ENCODE measurements around the gene FECH. TPM values are rescaled to one million over a fixed set of nuclear protein-coding genes. Genes with fewer than 3 reads are reported as not detected.

FECH gene
- total and polyA plus RNA-seq, 2 donors (not counting 1 experiment from before 2014, with no cell fraction given): 5.8 to 10.4 TPM

DNA sequence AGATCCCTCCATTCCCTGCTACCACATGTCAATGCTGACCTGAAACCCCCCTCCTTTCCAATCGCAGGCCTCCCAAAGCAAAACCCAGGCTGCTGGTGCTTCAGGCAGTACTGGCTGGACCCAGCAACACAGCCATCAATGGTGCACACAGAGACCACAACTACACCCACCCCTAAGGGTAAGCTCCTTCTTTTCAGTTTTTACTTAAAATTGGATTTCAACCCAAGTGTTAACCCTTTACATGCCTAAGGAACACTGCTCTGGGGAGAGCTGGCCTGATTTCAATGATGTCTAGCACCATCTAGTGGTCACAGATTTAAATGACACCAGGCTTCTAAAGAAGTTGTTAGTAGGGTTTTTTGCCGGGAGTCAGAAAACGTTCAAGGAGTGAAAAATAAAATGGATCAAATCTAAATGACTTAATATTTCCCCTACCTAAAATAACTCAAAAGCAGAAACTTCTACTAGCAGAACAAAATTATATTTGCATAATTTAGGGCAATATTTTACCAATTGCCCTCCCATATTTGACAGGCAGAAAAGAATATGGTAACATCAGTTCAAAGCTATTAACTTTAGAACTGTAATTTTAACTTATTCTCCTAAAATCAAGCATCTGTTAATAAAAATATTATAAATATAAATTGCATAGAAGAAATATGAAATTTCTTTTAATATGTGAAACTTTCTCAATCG lies 24.6 kb downstream of the FECH start:
- CTCF ChIA-PET: interaction anchor here (0.5 to 3.7 kb wide), 15 partner anchors 9 to 916 kb away, joined by 3 to 30 read pairs (median 5); no protein-coding TSS in a partner anchor
- peaks cover 1% of the 10 kb centered on the region for H3K4me1 Mint-ChIP-seq
- no peak overlapping the region for H3K27ac Mint-ChIP-seq

DNA sequence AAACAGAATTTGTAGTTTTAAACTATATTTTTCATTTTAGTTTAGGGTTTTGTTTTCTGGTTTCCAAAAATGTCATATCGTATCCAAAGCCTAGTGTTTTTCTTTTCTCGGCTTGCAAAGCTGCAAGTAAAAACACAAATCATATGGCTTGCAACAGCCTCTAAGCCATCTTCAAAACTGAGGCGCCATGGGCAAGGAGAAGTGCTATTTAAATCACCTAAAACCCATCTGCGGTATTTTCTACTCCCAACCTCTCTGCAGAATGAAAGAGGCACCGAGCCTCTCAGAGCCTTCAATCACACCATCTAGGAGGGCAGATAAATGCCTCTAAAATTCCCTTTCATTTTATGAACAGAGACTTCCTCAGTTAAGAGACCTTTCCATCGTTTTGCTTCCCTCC lies 25.2 kb downstream of the FECH start:
- DNase-seq: no peak
- WGBS (ENCODE audit: insufficient coverage): 93% methylated on average over 5 of the region's 6 CpGs
- Mint-ChIP-seq H3K4me3 (no peak overlapping the region), H3K27ac (no peak overlapping the region), H3K27me3 (no peaks in the 10 kb centered on the region), H3K4me1 (peaks cover 1% of the 10 kb centered on the region), H3K9me3 (ENCODE audit: insufficient read depth) (no peaks in the 10 kb centered on the region)
- no peak overlapping the region for H2AFZ ChIP-seq (ENCODE audit: insufficient read depth, low read depth, low read length, poor library complexity, severe bottlenecking)
- H3K4me1 ChIP-seq (ENCODE audit: control insufficient read depth in 2 of 2, insufficient read depth in 2 of 2, low read length in 2 of 2): no peaks in the 10 kb centered on the region
- ChIA-PET POLR2A (interaction anchor here (0.5 kb wide), 1 partner anchor 35 kb away, joined by 5 read pairs; no protein-coding TSS in a partner anchor), CTCF (interaction anchor here (0.7 to 3.7 kb wide), 12 partner anchors 9 to 859 kb away, joined by 3 to 30 read pairs (median 6); no protein-coding TSS in a partner anchor)
- TF ChIP-seq, protein P1, sequence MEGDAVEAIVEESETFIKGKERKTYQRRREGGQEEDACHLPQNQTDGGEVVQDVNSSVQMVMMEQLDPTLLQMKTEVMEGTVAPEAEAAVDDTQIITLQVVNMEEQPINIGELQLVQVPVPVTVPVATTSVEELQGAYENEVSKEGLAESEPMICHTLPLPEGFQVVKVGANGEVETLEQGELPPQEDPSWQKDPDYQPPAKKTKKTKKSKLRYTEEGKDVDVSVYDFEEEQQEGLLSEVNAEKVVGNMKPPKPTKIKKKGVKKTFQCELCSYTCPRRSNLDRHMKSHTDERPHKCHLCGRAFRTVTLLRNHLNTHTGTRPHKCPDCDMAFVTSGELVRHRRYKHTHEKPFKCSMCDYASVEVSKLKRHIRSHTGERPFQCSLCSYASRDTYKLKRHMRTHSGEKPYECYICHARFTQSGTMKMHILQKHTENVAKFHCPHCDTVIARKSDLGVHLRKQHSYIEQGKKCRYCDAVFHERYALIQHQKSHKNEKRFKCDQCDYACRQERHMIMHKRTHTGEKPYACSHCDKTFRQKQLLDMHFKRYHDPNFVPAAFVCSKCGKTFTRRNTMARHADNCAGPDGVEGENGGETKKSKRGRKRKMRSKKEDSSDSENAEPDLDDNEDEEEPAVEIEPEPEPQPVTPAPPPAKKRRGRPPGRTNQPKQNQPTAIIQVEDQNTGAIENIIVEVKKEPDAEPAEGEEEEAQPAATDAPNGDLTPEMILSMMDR (IDR thresholded peaks at IDR 0.05): no peak
- TF ChIP-seq EZH2 (IDR thresholded peaks at IDR 0.05; ENCODE audit: borderline replicate concordance, insufficient read depth, low read depth, low read length, poor library complexity, severe bottlenecking): no peak
- no peaks in the 10 kb centered on the region for H3K27me3 ChIP-seq (replicated peaks in 1 of 4; ENCODE audit: control extremely low read depth in 1 of 4, control insufficient read depth in 3 of 4, insufficient read depth in 4 of 4, low read length in 3 of 4)
- peaks cover 0 to 3% (median 0%) of the 10 kb centered on the region in 3 donors for H3K9me3 ChIP-seq (ENCODE audit: control extremely low read depth in 1 of 3, control insufficient read depth in 2 of 3, insufficient read depth in 1 of 3, low read length in 2 of 3)
- no peak overlapping the region for H3K9ac ChIP-seq (ENCODE audit: low read length)
- no peak overlapping the region for H3K27ac ChIP-seq (ENCODE audit: low read length in 2 of 2)
- no peak for ATAC-seq (ENCODE audit: low read depth)
- no peak overlapping the region for H3K4me3 ChIP-seq (ENCODE audit: control extremely low read depth in 1 of 5, extremely low read depth in 1 of 5, insufficient read depth in 1 of 5, low read depth in 2 of 5, low read length in 4 of 5)
- H3K4me2 ChIP-seq (replicated peaks; ENCODE audit: low read depth, low read length, poor library complexity, severe bottlenecking): no peak overlapping the region
- intact Hi-C loops (cut with micrococcal nuclease): loop anchor here (5.0 kb wide), 1 partner anchor 561 kb away; no protein-coding TSS in a partner anchor
- peaks cover 0 to 19% of the 10 kb centered on the region in 2 experiments for H3K36me3 ChIP-seq (replicated peaks in 1 of 2; ENCODE audit: control extremely low read depth in 1 of 2, control insufficient read depth in 1 of 2, extremely low read depth in 1 of 2, insufficient read depth in 2 of 2, low read length in 1 of 2)
- H3K79me2 ChIP-seq (ENCODE audit: control insufficient read depth, insufficient read depth, low read length): no peaks in the 10 kb centered on the region
- no peaks in the 10 kb centered on the region for H4K20me1 ChIP-seq (ENCODE audit: control insufficient read depth, insufficient read depth, low read length, poor library complexity, severe bottlenecking)

More for the DNA sequence above, 24.6 kb downstream of the FECH start:
- Histone ChIP-seq H3K27me3 (replicated peaks in 1 of 4; ENCODE audit: control extremely low read depth in 1 of 4, control insufficient read depth in 3 of 4, insufficient read depth in 4 of 4, low read length in 3 of 4) (no peaks in the 10 kb centered on the region), H3K36me3 (replicated peaks in 1 of 2; ENCODE audit: control extremely low read depth in 1 of 2, control insufficient read depth in 1 of 2, extremely low read depth in 1 of 2, insufficient read depth in 2 of 2, low read length in 1 of 2) (peaks cover 0 to 18% of the 10 kb centered on the region in 2 experiments), H3K27ac (ENCODE audit: low read length in 2 of 2) (no peak overlapping the region), H3K9ac (ENCODE audit: low read length) (no peak overlapping the region), H3K4me2 (replicated peaks; ENCODE audit: low read depth, low read length, poor library complexity, severe bottlenecking) (no peak overlapping the region), H3K79me2 (ENCODE audit: control insufficient read depth, insufficient read depth, low read length) (no peaks in the 10 kb centered on the region), H4K20me1 (ENCODE audit: control insufficient read depth, insufficient read depth, low read length, poor library complexity, severe bottlenecking) (no peaks in the 10 kb centered on the region), H3K4me1 (ENCODE audit: control insufficient read depth in 2 of 2, insufficient read depth in 2 of 2, low read length in 2 of 2) (no peaks in the 10 kb centered on the region), H3K9me3 (ENCODE audit: control extremely low read depth in 1 of 3, control insufficient read depth in 2 of 3, insufficient read depth in 1 of 3, low read length in 2 of 3) (no peaks in the 10 kb centered on the region), H2AFZ (ENCODE audit: insufficient read depth, low read depth, low read length, poor library complexity, severe bottlenecking) (no peak overlapping the region), H3K4me3 (ENCODE audit: control extremely low read depth in 1 of 5, extremely low read depth in 1 of 5, insufficient read depth in 1 of 5, low read depth in 2 of 5, low read length in 4 of 5) (no peak overlapping the region)
- TF ChIP-seq, protein P1 (IDR thresholded peaks at IDR 0.05): peak; percentile 98
- TF ChIP-seq EZH2 (IDR thresholded peaks at IDR 0.05; ENCODE audit: borderline replicate concordance, insufficient read depth, low read depth, low read length, poor library complexity, severe bottlenecking): no peak
- intact Hi-C loops (cut with micrococcal nuclease): loop anchor here (1.0 to 5.0 kb wide), 3 partner anchors 560 to 859 kb away; no protein-coding TSS in a partner anchor
- WGBS (ENCODE audit: insufficient coverage): 100% methylated on average over 1 of the region's 4 CpGs
- DNase-seq (peak; percentile 68), ATAC-seq (ENCODE audit: low read depth) (peak; percentile 53)
- no peaks in the 10 kb centered on the region for H3K27me3 Mint-ChIP-seq
- POLR2A ChIA-PET: no interaction called here
- H3K9me3 Mint-ChIP-seq (ENCODE audit: insufficient read depth): no peaks in the 10 kb centered on the region
- H3K4me3 Mint-ChIP-seq: no peak overlapping the region

Data from B cell (primary cell).